ENCODE measurements around the gene CNOT4.
"Not testable (repeated sequence)": the region's sequence is repeated elsewhere in the genome, so short reads cannot be mapped to it uniquely, and the experiment has no call there.

CNOT4 gene

DNA sequence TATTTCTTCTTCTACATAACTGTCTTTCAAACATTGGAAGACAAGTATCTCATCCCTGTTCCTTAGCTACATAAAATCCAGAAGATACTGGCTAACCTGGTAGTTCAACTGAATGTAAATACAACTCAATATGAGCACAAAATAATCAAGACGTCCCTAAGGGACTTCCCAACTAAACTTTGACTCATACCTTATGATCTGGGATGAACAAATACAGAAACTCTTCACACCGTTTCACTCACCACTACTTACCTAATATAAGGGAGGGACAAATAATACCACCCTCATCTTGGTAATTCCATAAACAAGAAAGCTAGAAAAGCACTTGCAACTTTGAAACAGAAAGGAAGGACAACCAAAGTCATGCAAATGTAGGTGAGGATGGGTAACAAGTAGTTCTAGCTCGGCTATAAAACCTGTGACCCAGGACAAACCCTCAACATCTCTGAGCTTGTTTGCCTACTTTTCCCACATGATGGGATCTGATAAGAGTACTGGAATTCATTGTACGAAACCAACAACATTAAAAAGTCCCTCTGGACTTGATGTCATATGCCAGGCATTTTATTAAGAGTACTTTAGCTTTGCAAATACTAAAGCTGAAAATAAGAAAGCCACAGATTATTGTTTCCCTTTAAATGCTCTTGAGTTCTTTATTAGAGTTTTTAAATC, 154.4 kb downstream of the CNOT4 start:
- no peak for DNase-seq

DNA sequence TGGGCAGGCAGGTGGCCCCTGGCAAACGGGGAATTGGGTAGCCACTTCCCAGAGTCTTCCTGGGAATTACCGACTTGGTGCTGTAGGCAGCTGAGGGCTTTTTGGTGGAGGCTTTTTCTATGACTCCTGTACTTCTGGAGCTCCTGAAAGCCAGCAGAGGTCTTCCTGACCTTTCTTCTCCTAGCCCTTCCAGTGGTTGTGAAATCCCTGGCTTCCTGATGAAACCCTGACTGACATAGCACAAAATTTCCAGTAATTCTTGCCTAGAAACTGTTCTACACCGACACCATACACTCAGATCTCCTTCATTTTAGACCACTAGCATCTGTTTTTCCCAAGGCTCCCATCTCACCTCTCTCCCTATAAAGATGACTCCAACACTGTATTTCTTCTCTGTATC, 156.1 kb downstream of the CNOT4 start:
- no peak for DNase-seq

DNA sequence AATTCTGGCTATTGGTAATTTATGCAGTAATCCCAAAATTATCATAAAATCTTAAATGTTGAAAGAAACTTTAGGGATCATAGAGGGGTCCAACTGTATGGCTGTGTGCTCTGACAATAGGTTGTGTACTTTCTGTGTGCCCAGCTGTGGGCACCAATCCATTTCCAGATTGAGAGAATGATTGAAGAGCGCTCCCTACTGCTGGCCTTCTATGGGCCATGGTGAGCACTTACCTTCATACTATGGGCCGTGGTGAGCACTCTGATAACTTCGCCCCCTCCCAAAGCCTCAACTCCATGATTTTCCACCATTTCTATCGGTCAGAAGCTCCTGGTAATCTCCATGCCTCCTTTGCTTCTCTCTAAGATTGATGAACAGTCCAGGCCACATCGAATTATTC, 157.6 kb downstream of the CNOT4 start:
- no peak for DNase-seq

DNA sequence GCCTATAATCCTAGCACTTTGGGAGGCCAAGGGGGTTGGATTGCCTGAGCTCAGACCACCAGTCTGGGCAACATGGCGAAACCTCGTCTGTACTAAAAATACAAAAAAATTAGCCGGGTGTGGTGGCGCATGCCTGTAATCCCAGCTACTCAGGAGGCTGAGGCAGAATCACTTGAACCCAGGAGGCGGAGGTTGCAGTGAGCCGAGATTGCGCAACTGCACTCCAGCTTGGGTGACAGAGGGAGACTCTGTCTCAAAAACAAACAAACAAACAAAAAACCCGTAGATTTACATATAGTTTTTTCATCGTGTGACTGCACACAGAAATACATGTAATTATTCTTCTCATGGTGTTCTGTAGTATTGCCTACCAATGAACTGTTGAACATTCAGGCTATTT, 158.8 kb downstream of the CNOT4 start:
- not testable (repeated sequence) for DNase-seq

DNA sequence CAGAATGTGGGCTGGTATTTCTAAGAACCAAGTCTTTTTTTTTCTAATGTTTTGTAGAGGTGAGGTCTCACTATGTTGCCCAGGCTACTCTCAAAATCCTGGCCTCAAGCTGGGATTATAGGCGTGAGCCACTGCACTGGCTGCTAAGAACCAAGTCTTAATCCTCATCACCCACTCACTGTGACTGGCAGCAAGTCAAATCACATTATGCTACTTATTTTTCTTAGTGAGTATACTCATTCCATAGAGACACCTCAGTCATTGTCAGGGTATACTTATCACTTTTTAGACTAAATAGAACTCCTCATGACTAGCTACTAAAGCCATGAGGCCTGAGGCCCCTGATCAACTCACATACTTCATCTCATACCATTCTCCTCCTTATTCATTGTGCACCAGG, 160.2 kb downstream of the CNOT4 start:
- no peak for DNase-seq

DNA sequence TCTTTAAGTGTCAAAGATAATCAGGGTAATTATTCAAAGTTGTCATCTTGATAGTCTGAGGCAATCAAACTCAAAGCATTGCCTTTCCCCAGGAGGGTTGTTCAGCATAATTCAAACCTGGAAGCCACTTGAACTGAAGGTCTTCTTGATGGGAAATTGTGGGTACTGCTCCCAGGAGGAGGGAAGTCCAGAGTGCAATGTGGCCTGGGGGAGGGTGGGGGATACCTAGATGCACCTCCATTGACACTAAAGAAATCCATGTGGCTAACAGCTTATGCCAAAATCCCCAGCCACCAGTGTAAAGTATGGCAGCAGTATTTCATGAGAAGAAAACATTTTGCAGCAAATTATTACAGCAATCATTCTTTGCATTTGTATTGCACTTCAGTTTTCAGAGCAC, 161.4 kb downstream of the CNOT4 start:
- DNase-seq, result no peak

DNA sequence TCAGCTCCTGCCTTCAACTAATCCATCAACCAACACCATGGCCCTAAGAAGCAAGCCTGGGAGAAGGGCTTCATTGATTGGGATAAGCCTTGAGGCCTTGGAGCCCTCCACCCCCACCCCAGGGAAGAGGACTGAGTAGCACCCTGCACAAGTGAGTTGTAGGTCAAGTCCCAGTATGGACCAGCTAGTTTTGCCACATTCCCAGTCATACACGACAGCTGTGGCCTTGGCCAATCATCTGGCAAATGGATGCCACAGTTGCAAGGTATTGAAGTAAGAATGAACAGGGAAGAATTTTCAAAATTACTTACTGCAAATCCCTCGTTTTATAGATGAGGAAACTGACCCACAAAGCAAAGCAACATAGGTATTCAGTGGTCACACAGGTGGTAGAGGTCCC, 166.5 kb downstream of the CNOT4 start:
- DNase-seq, result no peak

DNA sequence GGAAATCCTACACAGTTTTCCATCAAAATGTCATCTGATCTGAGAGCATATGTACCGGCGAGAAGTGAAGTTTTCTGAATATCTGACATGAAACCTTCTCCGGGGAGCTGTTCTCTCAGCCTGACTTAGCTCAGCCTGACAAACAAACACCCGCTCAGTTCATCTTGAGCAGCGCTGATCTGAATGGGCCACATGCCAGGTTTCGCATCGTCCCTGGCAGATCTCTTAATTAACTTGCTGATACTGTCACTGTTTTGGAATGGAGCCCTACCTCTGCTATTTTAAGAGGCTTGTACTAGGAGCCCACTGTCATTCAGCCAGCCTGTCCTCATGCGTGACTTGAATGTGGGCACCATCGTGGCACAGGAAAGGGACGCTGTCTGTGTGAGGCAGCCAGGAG, 167.0 kb downstream of the CNOT4 start:
- no peak for DNase-seq

DNA sequence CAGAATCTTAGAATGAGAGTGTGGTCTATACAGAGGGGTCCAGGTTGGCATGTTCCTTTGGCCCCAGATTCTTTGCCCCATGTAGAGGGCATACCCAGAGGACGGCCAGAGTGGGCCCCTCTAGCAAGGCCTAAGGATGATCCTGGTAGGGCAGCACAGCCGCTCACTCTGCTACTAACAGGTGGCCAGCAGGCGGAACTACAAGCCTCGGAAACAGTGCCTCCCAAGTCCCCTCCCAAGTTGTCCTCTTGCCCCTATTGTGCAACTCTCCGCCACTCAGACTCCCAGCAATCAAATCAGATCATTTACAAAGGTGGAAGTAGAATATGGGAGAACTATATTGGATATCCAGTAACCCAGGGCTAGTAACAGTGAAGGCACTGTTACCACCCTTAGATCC, 168.9 kb downstream of the CNOT4 start:
- no peak for DNase-seq

DNA sequence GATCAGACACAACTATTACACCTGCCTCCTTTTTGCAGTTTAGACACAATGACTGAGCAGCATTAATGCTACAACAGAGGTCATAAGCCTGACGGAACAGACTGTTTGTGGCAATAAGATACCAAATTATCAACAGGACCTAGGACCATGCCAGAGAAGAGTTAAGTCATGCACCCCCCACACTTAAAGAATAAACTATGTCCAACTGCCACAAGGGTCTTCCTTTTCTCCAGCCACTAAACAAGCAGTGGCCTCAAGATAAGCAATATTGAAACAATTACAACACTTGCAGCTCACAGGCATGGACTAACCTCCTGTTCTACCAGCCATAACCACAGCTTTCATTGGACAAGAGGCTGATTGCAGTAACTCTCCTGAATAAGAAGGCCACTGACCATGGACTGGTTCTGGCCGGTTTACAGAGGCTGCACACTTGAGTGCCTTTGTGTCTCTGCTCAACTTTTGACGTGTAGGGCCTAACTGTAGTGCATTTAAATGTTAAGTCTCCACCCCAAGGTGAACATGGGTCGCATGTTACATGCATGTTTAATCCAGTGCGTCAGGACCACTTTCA, 171.8 kb downstream of the CNOT4 start:
- no peak for DNase-seq

- DNase-seq, result no peak
Measured at GRCh38 chr7:135337506-135337905, 172.4 kb downstream of the CNOT4 start.

- DNase-seq, result peak; percentile 48 to 56
Measured at GRCh38 chr7:135335628-135336139, 174.2 kb downstream of the CNOT4 start.

DNA sequence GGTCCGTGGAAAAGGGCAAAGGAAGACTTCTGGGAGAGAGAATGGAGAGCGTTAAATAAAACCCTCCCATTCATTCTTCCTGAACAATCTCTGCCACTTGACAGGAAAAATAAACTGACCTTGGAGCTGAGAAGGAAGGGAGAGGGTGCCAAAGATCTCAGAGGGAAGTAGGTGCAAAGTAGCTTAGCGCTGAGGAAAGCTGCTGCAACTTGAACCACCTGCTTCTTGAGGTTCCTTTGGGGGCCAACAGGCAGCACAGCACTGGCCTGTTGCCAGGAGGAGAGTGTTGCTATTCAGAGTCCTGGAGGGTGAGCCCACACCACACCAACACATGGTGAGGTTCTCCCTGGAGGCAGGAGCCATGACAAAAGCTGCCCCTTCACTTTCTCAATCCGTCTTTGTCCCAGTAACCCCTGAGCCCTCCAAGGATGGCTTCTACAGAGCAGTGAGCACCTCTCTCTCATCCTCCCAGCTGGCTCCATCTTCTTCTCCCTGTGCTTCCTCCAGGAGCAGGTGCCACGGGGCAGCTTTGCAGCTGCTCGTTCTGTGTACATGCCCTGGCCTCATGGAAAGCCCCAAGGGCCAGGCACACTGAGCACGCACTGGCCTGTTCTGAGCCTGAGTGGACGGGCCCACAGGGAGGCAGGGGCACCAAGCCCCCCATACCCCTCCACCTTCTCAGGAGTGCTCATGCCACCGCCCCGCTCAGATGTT, 174.9 kb downstream of the CNOT4 start:
- no peak for DNase-seq

DNA sequence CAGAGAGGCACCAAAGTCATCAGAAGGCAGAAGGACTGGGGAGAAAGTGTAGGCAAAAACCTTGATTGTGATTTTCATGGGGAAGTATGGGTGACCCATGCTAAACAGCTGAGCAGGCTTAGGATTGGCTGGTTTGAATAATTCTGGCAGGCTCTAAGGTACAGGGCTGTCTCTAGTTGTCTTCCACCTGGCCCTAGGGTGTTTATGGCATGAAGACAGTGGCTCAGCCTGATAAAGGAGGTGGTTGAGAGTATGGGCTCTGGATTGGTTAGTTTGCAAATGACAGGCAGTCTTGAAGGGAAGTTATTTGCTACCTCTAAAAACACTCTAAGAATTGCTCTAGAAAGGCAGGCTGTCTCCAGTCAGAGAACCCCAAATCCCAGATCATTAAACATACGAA, 176.0 kb downstream of the CNOT4 start:
- DNase-seq, result no peak

GRCh38 chr7:135333200-135333599, 176.7 kb downstream of the CNOT4 start:
- DNase-seq, result no peak

- no peak for DNase-seq
Measured at GRCh38 chr7:135330088-135330487, 179.8 kb downstream of the CNOT4 start.

GRCh38 chr7:135328526-135328925, 181.4 kb downstream of the CNOT4 start:
- no peak for DNase-seq

- no peak for DNase-seq
Measured at GRCh38 chr7:135328053-135328452, 181.8 kb downstream of the CNOT4 start.

DNA sequence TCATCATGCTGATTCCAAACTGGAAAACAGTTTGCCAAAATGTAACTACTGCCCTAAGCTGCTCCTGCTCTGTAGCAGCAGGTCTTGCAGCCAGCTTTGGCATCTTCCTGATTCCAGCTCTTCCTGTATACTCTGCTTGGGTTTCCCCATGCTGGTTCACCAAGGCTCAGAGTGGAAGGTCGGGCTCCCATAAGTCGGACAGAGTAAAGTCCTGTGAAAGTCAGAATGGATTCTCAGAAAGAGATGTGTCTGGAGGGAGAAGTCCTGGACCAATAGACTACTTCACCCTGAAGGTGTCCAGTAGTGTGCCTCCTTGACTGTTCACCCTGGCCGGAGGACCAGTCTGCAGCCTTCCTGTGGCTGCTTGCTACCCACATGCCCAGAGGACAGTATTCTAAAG, 182.4 kb downstream of the CNOT4 start:
- no peak for DNase-seq

- no peak for DNase-seq
Measured at GRCh38 chr7:135326636-135327280, 183.1 kb downstream of the CNOT4 start.

DNA sequence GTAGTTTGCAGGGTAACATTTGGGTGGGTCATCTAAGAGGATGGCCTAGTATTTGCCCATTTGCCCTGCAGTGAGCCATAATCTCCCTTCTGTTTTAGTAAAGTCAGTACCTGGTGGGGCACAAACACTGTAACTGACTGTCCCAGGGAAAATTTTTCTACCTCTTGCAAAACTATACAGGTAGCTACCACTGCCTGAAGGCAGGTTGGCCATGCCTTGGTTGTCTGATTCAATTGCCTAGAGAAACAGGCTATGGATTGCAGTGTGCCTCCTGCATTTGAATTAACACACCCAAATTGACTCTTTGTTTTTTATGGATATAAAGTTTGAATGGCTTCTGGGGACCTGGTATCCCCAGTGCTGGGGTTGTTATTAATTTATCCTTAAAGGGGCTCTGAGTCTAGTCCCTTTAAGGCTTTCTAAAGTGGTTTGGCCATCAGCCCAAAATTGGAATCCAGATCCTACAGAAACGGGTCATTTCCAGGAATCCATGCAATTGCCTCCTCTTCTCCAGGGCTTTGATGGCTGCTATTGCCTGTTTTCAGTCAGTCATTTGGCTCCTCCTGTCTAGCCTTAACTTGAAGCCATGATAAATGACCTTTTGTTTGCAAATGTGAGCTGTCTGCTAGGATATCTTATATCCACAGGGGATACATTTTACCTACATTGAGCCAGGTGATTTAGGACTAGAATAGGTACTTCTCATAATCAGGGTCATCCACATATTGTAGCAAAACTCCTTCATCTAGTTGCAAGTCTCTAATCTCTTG, 187.1 kb downstream of the CNOT4 start:
- no peak for DNase-seq

- no peak for DNase-seq
Measured at GRCh38 chr7:135321556-135321955, 188.3 kb downstream of the CNOT4 start.

DNA sequence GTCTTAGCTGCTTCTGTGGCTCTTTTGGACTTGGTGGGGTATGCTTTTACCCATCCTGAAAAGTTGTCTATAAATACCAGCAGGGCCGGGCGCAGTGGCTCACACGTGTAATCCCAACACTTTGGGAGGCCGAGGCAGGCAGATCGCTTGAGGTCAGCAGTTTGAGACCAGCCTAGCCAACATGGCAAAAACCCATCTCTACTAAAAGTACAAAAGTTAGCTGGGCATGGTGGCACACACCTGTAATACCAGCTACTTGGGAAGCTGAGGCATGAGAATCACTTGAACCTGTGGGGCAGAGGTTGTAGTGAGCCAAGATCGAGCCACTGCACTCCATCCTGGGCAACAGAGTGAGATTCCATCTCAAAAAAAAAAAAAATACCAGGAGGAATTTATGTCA, 188.9 kb downstream of the CNOT4 start:
- DNase-seq, result not testable (repeated sequence)
